ENCODE measurements around the gene MBD3L5. TPM values are rescaled to one million over a fixed set of nuclear protein-coding genes. Genes with fewer than 3 reads are reported as not detected.
"Not testable (repeated sequence)": the region's sequence is repeated elsewhere in the genome, so short reads cannot be mapped to it uniquely, and the experiment has no call there.

MBD3L5 gene
- total RNA-seq, 2 experiments from 2014 or later: not detected

DNA sequence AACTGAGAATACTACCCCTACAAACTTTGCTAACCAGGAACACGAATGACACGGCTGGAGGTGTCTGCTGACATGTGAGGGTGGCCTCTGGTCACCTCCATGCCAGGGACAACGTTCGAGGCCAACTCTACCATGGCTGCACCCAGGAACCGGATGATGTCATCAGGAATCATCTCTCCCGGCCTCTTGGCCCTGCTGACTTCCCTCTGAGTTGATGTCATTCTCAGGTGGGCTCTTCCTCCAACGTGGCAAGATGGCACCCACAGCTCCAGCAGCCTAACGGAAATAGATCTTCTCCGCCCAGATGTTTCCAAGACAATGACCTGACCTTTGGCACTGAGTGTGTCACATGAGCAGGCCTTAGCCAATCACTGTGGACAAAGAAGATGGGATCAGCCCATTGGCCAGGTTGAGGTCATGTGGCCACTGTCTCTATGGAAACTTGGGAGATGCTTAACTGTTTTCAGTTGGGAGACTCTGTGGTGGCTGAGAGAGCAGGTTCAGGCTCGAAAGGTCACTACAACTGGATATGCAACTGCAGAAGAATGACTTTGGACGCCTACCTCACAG is 24.2 kb upstream of the MBD3L5 start:
- peaks cover 42% of the 10 kb centered on the region for H3K4me1 Mint-ChIP-seq
- no peak overlapping the region for H3K27ac Mint-ChIP-seq
- POLR2A ChIA-PET: no interaction called here
- no peak for DNase-seq
- CTCF ChIA-PET: interaction anchor here (1.1 kb wide), 1 partner anchor 42 kb away, joined by 3 read pairs; no protein-coding TSS in a partner anchor
- H3K4me3 Mint-ChIP-seq: no peak overlapping the region
- no peak for ATAC-seq
- H3K27me3 Mint-ChIP-seq: no peaks in the 10 kb centered on the region
- H3K9me3 Mint-ChIP-seq (ENCODE audit: low read depth): peaks cover 5% of the 10 kb centered on the region
- H3K36me3 Mint-ChIP-seq (ENCODE audit: low read depth): no peaks in the 10 kb centered on the region
- intact Hi-C loops (cut with DNase I, micrococcal nuclease): no loop called here

DNA sequence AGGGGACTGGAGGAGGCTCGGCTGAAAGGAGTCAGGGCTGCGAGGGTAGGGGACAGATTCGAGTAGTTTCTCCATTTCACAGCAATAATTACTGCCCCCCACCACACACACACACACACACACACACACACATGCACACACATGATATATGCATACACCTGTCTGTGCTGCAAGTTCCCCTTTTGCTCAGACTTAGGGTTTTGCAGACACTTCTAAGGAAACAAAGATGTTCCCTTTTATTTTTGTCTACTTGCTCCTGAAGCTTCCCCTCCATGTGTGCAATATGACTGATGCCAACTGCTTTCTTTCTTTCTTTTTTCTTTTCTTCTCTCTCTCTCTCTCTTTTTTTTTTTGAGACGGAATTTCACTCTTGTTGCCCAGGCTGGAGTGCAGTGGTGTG is 22.5 kb upstream of the MBD3L5 start:
- ATAC-seq (no peak), DNase-seq (no peak)
- H3K27me3 Mint-ChIP-seq: no peaks in the 10 kb centered on the region
- intact Hi-C loops (cut with DNase I, micrococcal nuclease): loop anchor here in 1 of 2 experiments (2.0 kb wide), 1 partner anchor 61 kb away; no protein-coding TSS in a partner anchor
- H3K27ac Mint-ChIP-seq: no peak overlapping the region
- CTCF ChIA-PET: interaction anchor here (0.6 kb wide), 1 partner anchor 56 kb away, joined by 3 read pairs; no protein-coding TSS in a partner anchor
- POLR2A ChIA-PET: no interaction called here
- peaks cover 52% of the 10 kb centered on the region for H3K4me1 Mint-ChIP-seq
- H3K36me3 Mint-ChIP-seq (ENCODE audit: low read depth): no peaks in the 10 kb centered on the region
- H3K4me3 Mint-ChIP-seq: no peak overlapping the region
- peaks cover 11% of the 10 kb centered on the region for H3K9me3 Mint-ChIP-seq (ENCODE audit: low read depth)

GRCh38 chr19:7010722-7011593 is 19.4 kb upstream of the MBD3L5 start:
- Mint-ChIP-seq H3K4me3 (peak overlapping the region; percentile 10), H3K27ac (peak overlapping the region; percentile 78), H3K36me3 (ENCODE audit: low read depth) (no peaks in the 10 kb centered on the region), H3K27me3 (no peaks in the 10 kb centered on the region), H3K9me3 (ENCODE audit: low read depth) (peaks cover 14% of the 10 kb centered on the region), H3K4me1 (peaks cover 61% of the 10 kb centered on the region)
- DNase-seq (peak; percentile 55), ATAC-seq (peak; percentile 86)
- ChIA-PET CTCF (interaction anchor here (0.7 to 1.2 kb wide), 3 partner anchors 32 to 344 kb away, joined by 3 to 4 read pairs (median 3); no protein-coding TSS in a partner anchor), POLR2A (interaction anchor here (0.6 kb wide), 1 partner anchor 341 kb away, joined by 3 read pairs; the partner anchor contains the start of gene TNFSF14)
- intact Hi-C loops (cut with DNase I, micrococcal nuclease): no loop called here

DNA sequence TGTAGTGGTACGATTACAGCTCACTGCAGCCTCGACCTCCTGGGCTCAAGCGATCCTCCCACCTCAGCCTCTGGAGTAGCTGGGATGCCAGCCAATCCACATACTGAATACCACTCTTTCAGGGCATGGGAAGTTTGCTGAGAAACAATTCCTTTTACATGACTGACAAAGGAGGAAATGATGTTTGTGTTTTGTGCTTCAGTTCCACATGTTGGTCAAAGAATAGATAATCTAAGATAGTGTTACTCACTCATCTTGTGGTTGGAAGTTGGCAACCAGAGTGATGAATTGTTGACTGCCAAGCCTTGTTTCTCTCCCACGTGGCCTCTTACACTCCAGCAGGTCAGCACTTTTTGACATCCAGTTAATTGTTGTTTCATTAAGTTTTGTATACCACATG is 16.7 kb upstream of the MBD3L5 start:
- peak overlapping the region; percentile 67 for H3K27ac Mint-ChIP-seq
- H3K4me3 Mint-ChIP-seq: no peak overlapping the region
- no peaks in the 10 kb centered on the region for H3K27me3 Mint-ChIP-seq
- H3K4me1 Mint-ChIP-seq: peaks cover 44% of the 10 kb centered on the region
- peak; percentile 42 for ATAC-seq
- CTCF ChIA-PET: interaction anchor here (0.8 kb wide), 1 partner anchor 49 kb away, joined by 3 read pairs; no protein-coding TSS in a partner anchor
- peak; percentile 39 for DNase-seq
- peaks cover 10% of the 10 kb centered on the region for H3K9me3 Mint-ChIP-seq (ENCODE audit: low read depth)
- no peaks in the 10 kb centered on the region for H3K36me3 Mint-ChIP-seq (ENCODE audit: low read depth)
- intact Hi-C loops (cut with DNase I, micrococcal nuclease): no loop called here
- POLR2A ChIA-PET: no interaction called here

GRCh38 chr19:7018828-7019227 is 11.6 kb upstream of the MBD3L5 start:
- intact Hi-C loops (cut with DNase I, micrococcal nuclease): no loop called here
- H3K27ac Mint-ChIP-seq: no peak overlapping the region
- H3K27me3 Mint-ChIP-seq: no peaks in the 10 kb centered on the region
- peaks cover 3% of the 10 kb centered on the region for H3K9me3 Mint-ChIP-seq (ENCODE audit: low read depth)
- ChIA-PET POLR2A (no interaction called here), CTCF (no interaction called here)
- ATAC-seq (no peak), DNase-seq (no peak)
- peaks cover 5% of the 10 kb centered on the region for H3K4me1 Mint-ChIP-seq
- H3K4me3 Mint-ChIP-seq: no peak overlapping the region
- no peaks in the 10 kb centered on the region for H3K36me3 Mint-ChIP-seq (ENCODE audit: low read depth)

GRCh38 chr19:7021331-7021730 is 9.0 kb upstream of the MBD3L5 start, which contains the start of gene MBD3L2B:
TSS of gene MBD3L2B (minus strand) at chr19:7021431. CDS start at chr19:7021397, 34 bp downstream.
- POLR2A ChIA-PET; H3K27me3 Mint-ChIP-seq; H3K4me1 Mint-ChIP-seq; CTCF ChIA-PET; intact Hi-C loops (cut with DNase I, micrococcal nuclease); ATAC-seq; H3K4me3 Mint-ChIP-seq; DNase-seq; H3K27ac Mint-ChIP-seq; H3K36me3 Mint-ChIP-seq (ENCODE audit: low read depth); H3K9me3 Mint-ChIP-seq (ENCODE audit: low read depth): not testable (repeated sequence)

DNA sequence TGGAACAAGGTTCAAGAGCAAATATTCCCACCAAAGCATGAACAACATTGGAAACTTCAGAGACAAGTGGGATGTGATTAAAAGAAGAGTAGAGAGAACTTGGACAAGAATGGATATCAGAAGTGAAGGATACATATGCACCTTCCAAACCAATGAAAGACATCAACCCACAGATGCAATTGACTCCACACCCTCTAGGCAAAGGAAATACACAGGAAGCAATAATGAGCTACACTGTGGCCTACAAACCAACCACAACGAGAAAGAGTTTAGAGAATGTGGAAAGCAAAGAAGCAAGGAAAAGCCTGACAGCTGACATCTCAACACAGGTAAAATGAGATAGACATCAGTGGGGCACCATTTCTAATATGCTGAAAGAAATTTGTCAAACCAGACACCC is 1.6 kb upstream of the MBD3L5 start:
- H3K27me3 Mint-ChIP-seq; ATAC-seq; H3K9me3 Mint-ChIP-seq (ENCODE audit: low read depth); H3K4me3 Mint-ChIP-seq; H3K4me1 Mint-ChIP-seq; H3K36me3 Mint-ChIP-seq (ENCODE audit: low read depth); DNase-seq; CTCF ChIA-PET; intact Hi-C loops (cut with DNase I, micrococcal nuclease); H3K27ac Mint-ChIP-seq; POLR2A ChIA-PET: not testable (repeated sequence)

DNA sequence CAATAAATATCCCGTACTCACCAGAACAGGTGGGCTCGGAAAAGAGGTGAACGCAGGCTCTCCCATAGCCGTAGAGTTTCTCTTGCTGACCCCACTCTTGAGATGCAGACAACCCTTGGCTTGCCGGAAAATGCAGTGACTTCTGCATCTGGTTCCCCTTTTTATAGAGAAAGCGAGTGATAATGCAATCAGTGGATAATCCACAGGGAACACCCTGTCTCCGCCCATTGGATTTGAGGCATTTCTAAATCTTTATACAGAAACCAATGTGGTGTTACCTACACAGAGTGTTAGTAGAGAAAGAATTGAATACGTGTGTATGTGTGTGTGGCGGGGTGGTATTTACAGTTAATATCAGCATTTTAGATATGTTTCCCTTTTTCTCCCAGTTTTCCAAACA is 9.7 kb downstream of the MBD3L5 start, which contains the start of gene MBD3L4:
MBD3L4 (minus strand) TSS at position 101 of the 400 bp plus-strand sequence; CDS start at position 66, 35 bp downstream.
- H3K36me3 Mint-ChIP-seq (ENCODE audit: low read depth); H3K27me3 Mint-ChIP-seq; H3K9me3 Mint-ChIP-seq (ENCODE audit: low read depth); H3K4me1 Mint-ChIP-seq; CTCF ChIA-PET; ATAC-seq; POLR2A ChIA-PET; H3K4me3 Mint-ChIP-seq; H3K27ac Mint-ChIP-seq; DNase-seq; intact Hi-C loops (cut with DNase I, micrococcal nuclease): not testable (repeated sequence)

DNA sequence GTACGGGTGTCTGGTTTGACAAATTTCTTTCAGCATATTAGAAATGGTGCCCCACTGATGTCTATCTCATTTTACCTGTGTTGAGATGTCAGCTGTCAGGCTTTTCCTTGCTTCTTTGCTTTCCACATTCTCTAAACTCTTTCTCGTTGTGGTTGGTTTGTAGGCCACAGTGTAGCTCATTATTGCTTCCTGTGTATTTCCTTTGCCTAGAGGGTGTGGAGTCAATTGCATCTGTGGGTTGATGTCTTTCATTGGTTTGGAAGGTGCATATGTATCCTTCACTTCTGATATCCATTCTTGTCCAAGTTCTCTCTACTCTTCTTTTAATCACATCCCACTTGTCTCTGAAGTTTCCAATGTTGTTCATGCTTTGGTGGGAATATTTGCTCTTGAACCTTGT is 11.2 kb downstream of the MBD3L5 start:
- H3K27ac Mint-ChIP-seq; H3K9me3 Mint-ChIP-seq (ENCODE audit: low read depth); H3K36me3 Mint-ChIP-seq (ENCODE audit: low read depth); H3K27me3 Mint-ChIP-seq; DNase-seq; H3K4me3 Mint-ChIP-seq; CTCF ChIA-PET; ATAC-seq; POLR2A ChIA-PET; intact Hi-C loops (cut with DNase I, micrococcal nuclease); H3K4me1 Mint-ChIP-seq: not testable (repeated sequence)

GRCh38 chr19:7049021-7049420 is 18.6 kb downstream of the MBD3L5 start, which contains the start of gene MBD3L2:
TSS of gene MBD3L2 (plus strand) at chr19:7049321. CDS start at chr19:7049374, 53 bp downstream.
- H3K27me3 Mint-ChIP-seq; CTCF ChIA-PET; H3K4me3 Mint-ChIP-seq; ATAC-seq; H3K27ac Mint-ChIP-seq; H3K4me1 Mint-ChIP-seq; POLR2A ChIA-PET; H3K9me3 Mint-ChIP-seq (ENCODE audit: low read depth); H3K36me3 Mint-ChIP-seq (ENCODE audit: low read depth); DNase-seq; intact Hi-C loops (cut with DNase I, micrococcal nuclease): not testable (repeated sequence)

DNA sequence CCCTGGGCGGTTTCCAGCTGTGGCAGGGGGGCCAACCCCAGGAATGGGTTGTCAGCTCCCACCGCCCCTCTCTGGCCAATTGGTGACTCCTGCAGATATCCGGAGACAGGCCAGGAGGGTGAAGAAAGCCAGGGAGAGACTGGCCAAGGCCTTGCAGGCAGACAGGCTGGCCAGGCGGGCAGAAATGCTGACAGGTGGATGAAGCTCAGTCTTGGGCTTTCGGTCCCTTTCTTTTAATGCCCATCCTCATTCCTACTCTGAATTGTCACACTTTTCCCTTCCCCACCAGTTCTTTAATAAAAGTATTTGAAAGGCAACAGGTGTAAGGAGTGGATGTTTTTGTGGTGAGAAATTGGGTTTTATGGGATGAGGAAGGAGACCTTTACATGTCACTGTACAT is 21.0 kb downstream of the MBD3L5 start:
- DNase-seq; H3K36me3 Mint-ChIP-seq (ENCODE audit: low read depth); H3K4me1 Mint-ChIP-seq; intact Hi-C loops (cut with DNase I, micrococcal nuclease); ATAC-seq; H3K27ac Mint-ChIP-seq; H3K4me3 Mint-ChIP-seq; H3K9me3 Mint-ChIP-seq (ENCODE audit: low read depth); CTCF ChIA-PET; POLR2A ChIA-PET; H3K27me3 Mint-ChIP-seq: not testable (repeated sequence)

DNA sequence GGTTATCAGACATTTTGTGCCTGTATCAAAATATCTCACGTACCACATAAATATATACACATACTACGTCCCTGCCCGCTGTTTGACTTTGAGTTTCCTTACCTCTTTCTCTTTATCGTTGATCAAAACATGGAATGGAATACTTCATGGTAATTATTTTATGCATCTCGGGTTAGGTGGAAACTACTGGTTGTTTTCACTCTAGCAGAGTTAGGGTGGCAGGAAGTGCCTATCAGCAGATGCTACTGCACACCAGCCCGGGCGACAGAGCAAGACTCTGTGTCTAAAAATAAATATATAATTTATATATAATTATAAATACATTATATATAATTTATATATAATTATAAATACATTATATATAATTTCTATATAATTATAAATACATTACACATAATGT is 22.5 kb downstream of the MBD3L5 start:
- CTCF ChIA-PET: not testable (repeated sequence)

More for the DNA sequence above, 22.5 kb downstream of the MBD3L5 start:
- H3K27me3 Mint-ChIP-seq; H3K4me3 Mint-ChIP-seq; H3K36me3 Mint-ChIP-seq (ENCODE audit: low read depth); DNase-seq; H3K4me1 Mint-ChIP-seq; H3K27ac Mint-ChIP-seq; H3K9me3 Mint-ChIP-seq (ENCODE audit: low read depth); intact Hi-C loops (cut with DNase I, micrococcal nuclease); POLR2A ChIA-PET: not testable (repeated sequence)
- peak; percentile 44 for ATAC-seq
